Measurements from ENCODE around the gene MRPL21.
"Not testable (repeated sequence)": the region's sequence is repeated elsewhere in the genome, so short reads cannot be mapped to it uniquely, and the experiment has no call there.

Gene MRPL21

GRCh38 chr11:68911731-68912130 lies 8.1 kb upstream of the MRPL21 start:
- no peak for FAIRE-seq
- no peak for DNase-seq (ENCODE audit: insufficient read length, low spot score)
- no peak for TF ChIP-seq POLR2A (IDR thresholded peaks at IDR 0.05; ENCODE audit: low read depth, low read length)

- no peak for DNase-seq (ENCODE audit: insufficient read length, low spot score)
- no peak for FAIRE-seq
- TF ChIP-seq POLR2A (IDR thresholded peaks at IDR 0.05; ENCODE audit: low read depth, low read length): no peak
Observed at GRCh38 chr11:68910965-68911364, 7.3 kb upstream of the MRPL21 start.

GRCh38 chr11:68908273-68908672 lies 4.6 kb upstream of the MRPL21 start:
- DNase-seq (ENCODE audit: insufficient read length, low spot score): no peak
- no peak for FAIRE-seq
- TF ChIP-seq POLR2A (IDR thresholded peaks at IDR 0.05; ENCODE audit: low read depth, low read length): no peak

- DNase-seq (ENCODE audit: insufficient read length, low spot score) (no peak), FAIRE-seq (no peak)
- TF ChIP-seq POLR2A (IDR thresholded peaks at IDR 0.05; ENCODE audit: low read depth, low read length): no peak
Observed at GRCh38 chr11:68905421-68906360, 2.1 kb upstream of the MRPL21 start.

GRCh38 chr11:68904248-68904847 lies 716 bp upstream of the MRPL21 start:
- 0 out of 2 replicates have a peak, but pooled peaks have one; percentile 38 for TF ChIP-seq POLR2A (IDR thresholded peaks at IDR 0.05; ENCODE audit: low read depth, low read length)
- FAIRE-seq (no peak), DNase-seq (ENCODE audit: insufficient read length, low spot score) (peak; percentile 44)

- FAIRE-seq (no peak), DNase-seq (ENCODE audit: insufficient read length, low spot score) (no peak)
- TF ChIP-seq POLR2A (IDR thresholded peaks at IDR 0.05; ENCODE audit: low read depth, low read length): no peak
Observed at GRCh38 chr11:68900835-68901381, 2.7 kb downstream of the MRPL21 start.

- no peak for DNase-seq (ENCODE audit: insufficient read length, low spot score)
- TF ChIP-seq POLR2A (IDR thresholded peaks at IDR 0.05; ENCODE audit: low read depth, low read length): no peak
- FAIRE-seq: no peak
Observed at GRCh38 chr11:68897441-68897840, 6.2 kb downstream of the MRPL21 start.

GRCh38 chr11:68896171-68896959 lies 7.3 kb downstream of the MRPL21 start:
- DNase-seq (ENCODE audit: insufficient read length, low spot score) (no peak), FAIRE-seq (no peak)
- TF ChIP-seq POLR2A (IDR thresholded peaks at IDR 0.05; ENCODE audit: low read depth, low read length): no peak

- TF ChIP-seq POLR2A (IDR thresholded peaks at IDR 0.05; ENCODE audit: low read depth, low read length): no peak
- DNase-seq (ENCODE audit: insufficient read length, low spot score) (no peak), FAIRE-seq (no peak)
Observed at GRCh38 chr11:68893282-68893681, 10.3 kb downstream of the MRPL21 start.

GRCh38 chr11:68892576-68892975 lies 11.1 kb downstream of the MRPL21 start:
- no peak for FAIRE-seq
- DNase-seq (ENCODE audit: insufficient read length, low spot score): no peak
- TF ChIP-seq POLR2A (IDR thresholded peaks at IDR 0.05; ENCODE audit: low read depth, low read length): no peak

GRCh38 chr11:68891351-68891948 lies 12.2 kb downstream of the MRPL21 start:
- FAIRE-seq (no peak), DNase-seq (ENCODE audit: insufficient read length, low spot score) (no peak)
- no peak for TF ChIP-seq POLR2A (IDR thresholded peaks at IDR 0.05; ENCODE audit: low read depth, low read length)

GRCh38 chr11:68890490-68891231 lies 13.0 kb downstream of the MRPL21 start:
- TF ChIP-seq POLR2A (IDR thresholded peaks at IDR 0.05; ENCODE audit: low read depth, low read length): no peak
- DNase-seq (ENCODE audit: insufficient read length, low spot score) (no peak), FAIRE-seq (no peak)

- DNase-seq (ENCODE audit: insufficient read length, low spot score) (peak; percentile 31), FAIRE-seq (no peak)
Observed at GRCh38 chr11:68889948-68890446, 13.6 kb downstream of the MRPL21 start.

GRCh38 chr11:68884827-68885226 lies 18.8 kb downstream of the MRPL21 start:
- FAIRE-seq; DNase-seq (ENCODE audit: insufficient read length, low spot score): not testable (repeated sequence)

More at GRCh38 chr11:68889948-68890446, 13.6 kb downstream of the MRPL21 start:
- TF ChIP-seq POLR2A (IDR thresholded peaks at IDR 0.05; ENCODE audit: low read depth, low read length): no peak
